ENCODE results near the gene NTRK1.

Gene NTRK1

DNA sequence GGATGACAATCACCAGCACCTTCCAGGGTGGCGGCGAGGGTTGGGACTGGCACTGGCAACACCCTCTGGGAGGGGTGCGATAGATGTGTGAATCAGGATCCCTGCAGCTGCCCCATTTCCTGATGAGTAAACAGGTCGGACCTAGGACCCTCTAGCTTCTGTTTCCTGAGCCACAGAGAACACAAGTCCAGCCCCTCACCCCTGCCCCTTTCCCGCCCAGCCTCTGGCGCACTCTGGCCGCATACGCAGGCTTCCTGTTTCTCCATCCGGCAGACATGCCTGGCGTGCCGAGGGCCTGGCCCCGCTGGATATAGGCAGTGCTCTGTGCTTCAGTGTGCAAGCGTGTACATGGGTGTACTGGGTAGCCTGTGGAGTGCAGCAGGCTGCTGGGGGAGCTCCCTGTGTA lies 37.5 kb downstream of the NTRK1 start:
- no peak for DNase-seq (ENCODE audit: low read depth)

DNA sequence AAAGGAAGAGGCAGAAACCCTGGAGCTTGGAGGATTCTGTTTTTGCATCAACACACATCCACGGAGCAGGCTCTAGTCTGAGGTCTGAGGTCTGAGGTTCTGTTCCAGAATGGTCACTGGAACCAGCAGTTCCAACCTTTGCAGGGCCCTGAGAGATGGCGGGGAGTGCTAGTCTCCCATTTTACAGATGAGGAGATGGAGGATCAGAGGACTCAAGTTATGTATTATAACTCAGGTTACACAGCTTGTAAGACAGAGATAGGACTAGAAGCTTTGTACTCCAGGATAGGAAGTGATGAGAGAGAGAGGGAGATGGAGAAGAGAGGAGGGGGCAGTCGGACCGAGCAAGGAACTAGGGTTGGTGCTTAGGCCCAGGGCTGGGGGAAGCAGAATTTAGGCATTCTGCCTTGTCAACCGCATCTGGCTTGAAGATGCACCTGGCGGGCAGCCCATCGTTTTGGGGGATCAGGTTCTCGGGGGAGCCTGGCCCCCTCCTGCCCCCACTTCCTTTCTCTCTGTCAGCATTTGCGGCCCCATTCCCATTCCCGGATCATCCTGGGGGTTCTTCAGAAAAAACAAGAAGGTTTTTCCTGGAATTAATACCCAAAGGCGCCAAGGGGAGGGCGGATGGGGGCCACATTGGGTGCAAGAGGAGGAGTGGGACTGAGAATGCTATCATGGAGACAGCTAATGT lies 38.5 kb downstream of the NTRK1 start:
- no peak for DNase-seq (ENCODE audit: low read depth)

DNA sequence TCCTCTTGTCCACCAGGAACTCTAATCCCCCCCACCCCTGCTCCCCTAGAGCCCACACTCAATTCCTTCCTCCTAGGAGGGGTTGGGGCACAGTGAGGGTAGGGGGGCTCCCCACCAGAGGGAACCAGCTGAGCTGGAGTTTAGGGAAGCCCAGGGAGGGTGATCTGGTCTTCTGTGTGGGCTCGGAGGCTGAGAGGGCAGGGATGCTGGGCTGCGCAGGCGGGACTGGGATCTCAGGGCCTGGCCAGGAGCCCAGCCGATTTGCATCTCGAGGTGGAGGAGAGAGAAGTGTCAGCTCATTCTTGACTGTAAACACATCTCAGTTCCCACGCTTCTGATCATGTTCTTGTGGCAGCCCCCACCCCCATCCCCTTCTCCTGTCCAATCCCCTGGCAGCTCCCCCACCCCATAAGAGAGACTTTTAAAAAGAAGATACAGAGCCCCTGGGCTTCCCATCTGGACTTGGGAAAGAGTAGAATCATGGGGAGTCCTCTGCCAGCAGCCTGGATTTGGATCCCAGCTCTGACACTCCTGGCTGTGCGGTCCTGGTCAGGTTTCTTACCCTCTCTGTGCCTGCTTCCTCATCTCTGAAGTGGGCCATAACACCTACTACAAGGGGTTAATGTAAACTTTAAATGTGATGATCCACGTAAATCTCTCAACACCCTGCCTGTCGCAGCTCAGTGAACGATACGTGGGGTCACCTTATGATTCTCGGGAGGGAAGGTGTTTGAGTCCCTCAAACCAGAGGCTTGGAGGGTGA lies 39.5 kb downstream of the NTRK1 start:
- no peak for DNase-seq (ENCODE audit: low read depth)

DNA sequence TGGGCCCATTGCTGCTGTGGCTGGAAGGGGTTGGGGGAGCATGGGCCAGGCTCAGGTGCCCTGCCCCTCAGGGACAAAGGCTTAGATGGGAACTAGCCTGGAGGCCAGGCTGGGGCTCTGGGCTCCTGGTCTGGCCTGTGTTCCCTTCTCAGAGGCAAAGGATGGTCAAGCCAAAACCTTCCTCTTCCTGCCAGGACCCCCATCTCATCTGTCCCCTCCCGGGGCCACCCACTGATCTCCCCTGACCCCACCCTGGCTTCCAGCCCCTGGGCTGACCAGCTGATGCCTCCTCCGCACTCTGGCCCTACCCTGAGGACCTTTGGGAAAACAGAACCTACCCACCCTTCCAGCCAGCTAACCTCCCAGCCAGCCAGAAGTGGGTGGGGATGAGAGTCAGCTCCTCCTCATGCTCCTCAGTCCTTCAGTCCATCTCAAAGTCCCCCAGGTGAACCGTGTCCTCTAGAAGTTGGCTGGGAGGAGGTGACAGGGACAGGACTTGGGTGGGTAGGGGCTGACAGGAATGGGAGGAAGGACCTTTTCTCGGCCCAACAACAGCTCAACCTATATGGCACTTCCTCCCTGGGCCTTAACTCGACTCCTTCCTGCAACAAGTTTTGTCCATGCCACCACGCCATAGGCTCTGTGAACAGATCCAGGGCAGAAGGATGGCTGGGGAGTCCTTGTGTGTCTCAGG lies 40.4 kb downstream of the NTRK1 start:
- no peak for DNase-seq (ENCODE audit: low read depth)

DNA sequence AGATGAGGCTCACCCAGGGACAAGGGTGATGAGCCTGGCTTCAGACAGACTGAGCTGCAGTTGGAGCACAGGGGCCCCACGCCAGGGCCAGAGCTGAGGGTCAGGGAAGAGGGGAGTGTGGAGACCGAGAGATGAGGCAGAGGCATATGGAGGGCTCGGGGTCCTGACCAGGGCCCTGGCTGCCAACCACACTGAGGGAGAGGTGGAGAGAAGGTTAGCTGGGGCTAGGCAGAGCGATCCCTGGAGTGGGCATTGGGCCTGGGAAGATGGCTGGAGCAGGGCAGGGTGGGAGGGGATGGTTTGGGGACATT lies 40.9 kb downstream of the NTRK1 start:
- no peak for DNase-seq (ENCODE audit: low read depth)

DNA sequence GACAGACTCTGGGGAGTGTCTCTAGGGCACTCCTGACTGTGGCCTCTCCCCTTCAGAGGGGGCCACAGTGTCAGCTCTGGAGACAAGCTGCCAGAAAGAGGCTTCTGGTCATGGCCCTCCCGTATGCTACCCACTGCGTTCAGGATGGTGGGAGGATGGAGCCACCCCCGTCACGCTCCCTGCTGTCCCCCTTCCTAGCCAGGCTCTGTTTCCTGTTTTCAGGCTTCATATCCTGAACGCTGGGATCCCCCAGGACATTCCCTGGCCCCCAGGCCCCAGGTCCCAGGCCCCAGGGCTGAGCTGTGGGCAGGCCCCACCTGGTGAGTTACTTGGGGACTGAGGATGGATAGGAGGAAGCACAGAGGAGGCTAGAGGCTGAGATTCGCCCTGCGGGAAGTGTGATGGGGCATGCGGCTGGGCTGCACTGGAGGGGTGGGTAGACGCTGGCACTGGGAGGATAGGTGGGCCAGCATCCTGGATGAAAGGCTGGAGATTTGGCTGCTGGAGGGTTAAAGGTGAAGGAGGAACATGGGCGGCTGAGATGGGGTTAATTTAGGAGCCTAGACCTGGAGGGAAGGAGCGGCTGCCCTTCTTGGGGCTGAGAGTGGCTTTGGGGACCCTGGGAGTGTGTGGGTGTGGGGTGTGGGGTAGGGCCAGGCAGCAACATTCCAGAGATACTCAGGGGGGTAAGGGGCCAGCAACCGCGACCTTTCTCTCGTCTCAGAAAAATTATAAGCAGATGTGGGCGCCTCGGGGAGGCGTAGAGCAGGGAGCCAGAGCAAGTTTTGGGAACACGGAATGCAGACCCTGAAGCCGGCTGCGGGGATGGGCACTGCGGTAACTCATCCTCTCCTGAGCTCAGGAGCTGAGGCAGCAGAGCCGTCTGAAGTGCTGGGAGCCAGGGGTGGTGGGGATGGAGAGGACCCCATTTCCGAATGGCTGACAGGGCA lies 41.6 kb downstream of the NTRK1 start:
- no peak for DNase-seq (ENCODE audit: low read depth)

DNA sequence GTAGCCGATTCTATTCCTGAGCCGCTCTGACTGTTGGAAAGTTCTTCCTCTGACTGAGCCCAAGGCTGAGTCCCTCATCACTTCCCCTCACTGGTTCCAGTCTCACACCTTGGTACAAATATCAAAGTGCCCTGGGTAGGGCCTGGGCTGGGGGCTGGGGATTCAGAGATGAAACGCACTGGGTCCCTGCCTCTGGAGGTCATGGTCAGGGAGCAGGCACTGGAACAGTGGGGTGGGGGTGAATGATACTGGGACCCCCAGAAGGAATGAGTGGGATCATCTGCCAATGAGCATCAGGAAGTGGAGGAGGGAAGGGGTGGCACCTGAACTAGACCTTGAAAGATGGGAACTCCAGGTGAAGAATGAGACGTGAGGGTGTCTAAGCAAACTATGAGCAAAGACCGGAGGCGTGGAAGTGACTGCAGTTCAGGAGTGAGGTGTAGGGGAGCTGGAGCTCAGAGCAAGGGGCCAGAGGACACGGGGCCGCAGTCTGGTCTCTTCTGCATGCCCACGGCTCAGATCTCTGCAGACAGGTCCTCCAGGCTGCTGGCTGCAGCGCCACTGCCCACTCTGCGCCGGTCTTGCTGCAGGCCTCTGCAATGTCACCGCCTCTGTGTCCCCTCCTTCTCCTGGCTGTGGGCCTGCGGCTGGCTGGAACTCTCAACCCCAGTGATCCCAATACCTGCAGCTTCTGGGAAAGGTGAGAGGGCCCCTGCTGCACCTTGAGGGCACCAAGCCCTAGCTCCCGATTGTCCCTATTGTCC lies 42.8 kb downstream of the NTRK1 start:
- DNase-seq (ENCODE audit: low read depth) = no peak

DNA sequence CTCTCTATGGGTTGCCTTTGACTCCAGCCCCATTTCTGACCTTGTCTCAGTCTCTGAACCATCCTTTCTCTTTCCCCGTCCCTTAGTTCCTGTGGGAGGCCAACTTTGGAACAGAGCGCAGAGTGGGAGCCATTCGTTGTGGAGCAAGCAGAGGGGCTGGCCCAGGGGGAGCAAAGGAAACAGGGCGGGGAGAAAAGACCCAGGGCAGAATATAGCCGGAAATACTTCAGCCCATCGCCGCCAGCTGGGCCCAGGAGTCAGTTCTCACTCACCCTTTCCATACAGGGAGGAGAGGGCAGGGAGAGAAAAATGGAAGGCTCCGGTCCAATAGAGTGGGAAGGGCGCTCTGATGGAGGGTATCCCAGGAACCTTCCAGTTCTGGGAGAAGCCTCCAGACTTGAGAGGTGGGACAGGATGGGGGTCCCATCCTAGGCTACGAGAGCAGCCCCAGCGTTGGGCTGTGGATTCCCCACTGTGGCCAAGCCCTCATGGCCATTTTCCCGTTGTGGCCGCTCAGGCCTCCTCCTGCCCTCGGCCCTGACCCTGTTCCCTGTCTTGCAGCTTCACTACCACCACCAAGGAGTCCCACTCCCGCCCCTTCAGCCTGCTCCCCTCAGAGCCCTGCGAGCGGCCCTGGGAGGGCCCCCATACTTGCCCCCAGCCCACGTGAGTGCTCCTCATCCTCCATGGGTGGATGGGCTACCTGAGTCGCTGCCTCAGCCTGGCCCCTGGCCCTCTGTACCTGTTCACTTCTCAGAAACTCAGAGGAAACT lies 43.7 kb downstream of the NTRK1 start:
- no peak for DNase-seq (ENCODE audit: low read depth)

DNA sequence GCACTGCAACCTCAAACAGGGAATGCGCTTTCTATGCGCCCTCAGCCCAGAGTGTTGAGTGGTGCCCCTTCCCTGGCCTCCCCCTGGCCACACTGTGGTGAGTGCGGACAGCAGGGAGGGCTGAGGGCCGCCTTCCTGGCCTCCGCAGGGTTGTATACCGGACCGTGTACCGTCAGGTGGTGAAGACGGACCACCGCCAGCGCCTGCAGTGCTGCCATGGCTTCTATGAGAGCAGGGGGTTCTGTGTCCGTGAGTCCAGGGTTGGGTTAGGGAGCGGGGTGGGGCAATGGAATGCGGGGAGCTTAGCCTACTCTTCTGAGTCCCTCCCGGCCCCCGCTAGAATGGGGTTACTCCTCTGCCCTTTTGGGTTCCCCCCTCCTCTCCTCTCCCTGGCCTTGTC lies 44.5 kb downstream of the NTRK1 start:
- no peak for DNase-seq (ENCODE audit: low read depth)

DNA sequence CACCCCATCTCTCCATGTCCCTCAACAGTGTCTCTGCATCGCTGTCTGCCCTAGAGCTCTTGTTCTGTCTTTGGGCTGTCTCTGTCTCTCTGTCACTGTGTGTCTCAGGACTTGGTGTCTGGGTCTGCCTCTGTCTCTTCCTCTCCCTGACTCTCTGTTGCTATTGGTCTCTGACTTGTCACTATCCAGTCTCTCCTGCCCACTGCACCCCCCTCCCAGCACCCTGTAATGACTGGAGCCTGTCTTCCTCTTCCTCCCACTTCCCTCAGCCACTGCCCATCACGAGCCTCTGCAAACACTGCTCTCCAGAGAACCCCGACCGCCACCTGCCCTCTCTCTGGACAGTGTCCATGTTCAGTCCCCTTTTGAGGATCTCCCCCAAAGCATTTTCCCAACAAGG lies 45.0 kb downstream of the NTRK1 start:
- DNase-seq (ENCODE audit: low read depth) = no peak

DNA sequence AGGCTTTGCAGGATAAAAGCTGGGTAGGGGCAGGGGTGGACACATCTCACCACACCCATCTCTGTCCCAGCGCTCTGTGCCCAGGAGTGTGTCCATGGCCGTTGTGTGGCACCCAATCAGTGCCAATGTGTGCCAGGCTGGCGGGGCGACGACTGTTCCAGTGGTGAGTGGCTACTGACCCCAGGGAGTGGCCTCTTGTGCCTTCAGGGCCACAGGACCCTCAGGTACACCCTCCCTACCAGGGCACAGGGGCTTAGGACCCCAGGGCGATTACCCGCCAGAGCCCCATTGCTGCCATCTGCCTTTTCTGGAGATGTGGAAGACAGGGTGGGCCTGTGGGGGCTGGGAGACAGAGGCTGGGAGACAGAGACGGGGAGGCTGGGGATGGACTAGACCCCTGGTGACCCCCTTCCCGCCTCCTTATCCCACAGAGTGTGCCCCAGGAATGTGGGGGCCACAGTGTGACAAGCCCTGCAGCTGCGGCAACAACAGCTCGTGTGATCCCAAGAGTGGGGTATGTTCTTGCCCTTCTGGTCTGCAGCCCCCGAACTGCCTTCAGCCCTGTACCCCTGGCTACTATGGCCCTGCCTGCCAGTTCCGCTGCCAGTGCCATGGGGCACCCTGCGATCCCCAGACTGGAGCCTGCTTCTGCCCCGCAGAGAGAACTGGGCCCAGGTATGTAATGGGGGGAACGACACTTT lies 45.7 kb downstream of the NTRK1 start:
- no peak for DNase-seq (ENCODE audit: low read depth)

DNA sequence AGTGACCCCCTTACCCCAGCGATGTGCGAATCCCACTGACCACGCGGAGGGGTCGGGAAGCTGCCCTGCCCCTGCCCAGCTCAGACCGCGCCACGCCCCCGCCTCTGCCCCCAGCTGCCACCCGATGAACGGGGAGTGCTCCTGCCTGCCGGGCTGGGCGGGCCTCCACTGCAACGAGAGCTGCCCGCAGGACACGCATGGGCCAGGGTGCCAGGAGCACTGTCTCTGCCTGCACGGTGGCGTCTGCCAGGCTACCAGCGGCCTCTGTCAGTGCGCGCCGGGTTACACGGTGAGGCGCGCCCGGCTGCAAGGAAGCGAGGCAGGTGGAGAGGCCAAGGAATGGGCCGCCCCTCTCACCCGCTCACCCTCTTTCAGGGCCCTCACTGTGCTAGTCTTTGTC lies 47.9 kb downstream of the NTRK1 start:
- DNase-seq (ENCODE audit: low read depth) = no peak

DNA sequence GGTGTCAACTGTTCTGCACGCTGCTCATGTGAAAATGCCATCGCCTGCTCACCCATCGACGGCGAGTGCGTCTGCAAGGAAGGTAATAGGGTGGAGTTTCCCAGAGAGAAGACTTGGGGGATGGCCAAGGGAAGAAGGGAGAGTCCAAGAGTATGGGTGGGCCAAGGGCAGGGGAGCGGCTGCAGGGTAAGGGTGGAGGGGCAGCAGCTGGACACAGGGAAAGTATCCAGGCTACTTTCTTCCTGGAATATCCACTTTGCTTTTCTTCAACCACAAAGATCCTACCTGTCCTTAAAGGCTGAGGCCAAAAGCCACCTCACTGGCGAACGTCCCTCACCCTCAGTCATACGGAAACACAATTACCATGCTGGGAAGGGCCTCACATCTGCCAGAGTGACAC lies 48.3 kb downstream of the NTRK1 start:
- DNase-seq (ENCODE audit: low read depth) = no peak

DNA sequence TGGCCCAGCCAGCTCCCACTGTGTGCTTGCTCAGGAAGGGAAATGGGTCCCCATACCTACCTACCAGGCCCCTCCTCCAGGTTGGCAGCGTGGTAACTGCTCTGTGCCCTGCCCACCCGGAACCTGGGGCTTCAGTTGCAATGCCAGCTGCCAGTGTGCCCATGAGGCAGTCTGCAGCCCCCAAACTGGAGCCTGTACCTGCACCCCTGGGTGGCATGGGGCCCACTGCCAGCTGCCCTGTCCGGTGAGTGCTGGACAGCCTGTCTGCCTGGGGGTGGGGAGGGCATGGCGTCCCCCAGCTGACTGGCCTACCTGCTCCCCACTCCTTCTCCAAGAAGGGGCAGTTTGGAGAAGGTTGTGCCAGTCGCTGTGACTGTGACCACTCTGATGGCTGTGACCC lies 49.0 kb downstream of the NTRK1 start:
- no peak for DNase-seq (ENCODE audit: low read depth)

DNA sequence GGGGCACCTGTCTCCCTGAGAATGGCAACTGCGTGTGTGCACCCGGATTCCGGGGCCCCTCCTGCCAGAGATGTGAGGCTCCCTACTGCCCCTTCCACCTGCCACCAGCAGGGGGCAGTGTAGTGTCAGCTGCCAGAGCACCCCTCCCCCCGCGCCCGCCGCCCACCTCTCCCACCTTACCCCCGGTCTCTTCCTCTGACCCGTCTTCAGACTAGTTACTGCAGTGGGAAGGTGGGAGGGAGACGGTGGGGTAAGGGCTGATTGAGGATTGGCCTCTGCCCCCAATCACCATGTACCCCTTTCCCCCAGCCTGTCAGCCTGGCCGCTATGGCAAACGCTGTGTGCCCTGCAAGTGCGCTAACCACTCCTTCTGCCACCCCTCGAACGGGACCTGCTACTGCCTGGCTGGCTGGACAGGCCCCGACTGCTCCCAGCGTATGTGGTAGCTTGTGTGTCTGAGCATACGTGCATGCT lies 49.7 kb downstream of the NTRK1 start:
- DNase-seq (ENCODE audit: low read depth) = peak; percentile 44

DNA sequence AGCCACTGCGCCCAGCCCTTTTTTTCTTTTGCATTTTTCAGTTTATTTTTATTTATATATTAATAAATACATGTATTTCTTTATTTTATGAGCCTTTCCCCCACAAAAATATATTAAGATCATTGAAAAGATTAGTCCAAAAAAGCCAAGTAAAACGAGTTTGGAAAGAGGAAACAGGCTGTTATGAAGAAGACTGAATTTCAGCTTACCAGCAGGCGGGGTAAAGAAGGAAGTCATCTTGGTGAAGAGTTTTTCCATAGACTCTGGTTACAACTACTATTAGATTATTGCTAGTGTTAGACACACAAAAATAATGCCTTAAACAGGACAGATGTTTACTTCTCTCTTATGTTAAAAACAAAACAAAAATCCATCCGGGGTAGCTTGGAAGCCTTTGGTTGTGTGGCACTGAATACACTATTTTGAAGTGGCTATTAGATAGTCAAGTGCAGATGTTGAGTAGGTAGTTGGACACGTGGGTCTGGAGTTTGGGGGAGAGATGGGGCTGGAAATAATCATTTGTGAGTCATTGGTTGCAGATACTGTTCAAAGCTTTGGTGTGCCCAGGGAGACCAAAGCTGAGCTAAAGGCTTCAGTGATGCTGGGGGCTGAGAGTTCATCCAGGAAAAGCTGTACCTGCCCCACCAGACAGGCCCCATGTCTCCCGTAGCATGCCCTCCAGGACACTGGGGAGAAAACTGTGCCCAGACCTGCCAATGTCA lies 51.1 kb downstream of the NTRK1 start:
- no peak for DNase-seq (ENCODE audit: low read depth)

DNA sequence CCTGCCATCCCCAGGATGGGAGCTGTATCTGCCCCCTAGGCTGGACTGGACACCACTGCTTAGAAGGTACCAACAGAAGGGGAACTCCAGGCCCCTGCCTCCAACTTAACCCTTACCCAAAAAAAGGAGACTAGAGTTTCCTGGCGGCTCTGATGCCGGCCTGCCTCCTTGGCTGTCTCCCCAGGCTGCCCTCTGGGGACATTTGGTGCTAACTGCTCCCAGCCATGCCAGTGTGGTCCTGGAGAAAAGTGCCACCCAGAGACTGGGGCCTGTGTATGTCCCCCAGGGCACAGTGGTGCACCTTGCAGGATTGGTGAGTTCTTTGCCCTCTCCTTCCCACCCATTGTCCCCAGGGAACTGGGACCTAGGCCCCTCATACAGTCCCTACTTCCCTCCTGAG lies 51.6 kb downstream of the NTRK1 start:
- DNase-seq (ENCODE audit: low read depth) = no peak

DNA sequence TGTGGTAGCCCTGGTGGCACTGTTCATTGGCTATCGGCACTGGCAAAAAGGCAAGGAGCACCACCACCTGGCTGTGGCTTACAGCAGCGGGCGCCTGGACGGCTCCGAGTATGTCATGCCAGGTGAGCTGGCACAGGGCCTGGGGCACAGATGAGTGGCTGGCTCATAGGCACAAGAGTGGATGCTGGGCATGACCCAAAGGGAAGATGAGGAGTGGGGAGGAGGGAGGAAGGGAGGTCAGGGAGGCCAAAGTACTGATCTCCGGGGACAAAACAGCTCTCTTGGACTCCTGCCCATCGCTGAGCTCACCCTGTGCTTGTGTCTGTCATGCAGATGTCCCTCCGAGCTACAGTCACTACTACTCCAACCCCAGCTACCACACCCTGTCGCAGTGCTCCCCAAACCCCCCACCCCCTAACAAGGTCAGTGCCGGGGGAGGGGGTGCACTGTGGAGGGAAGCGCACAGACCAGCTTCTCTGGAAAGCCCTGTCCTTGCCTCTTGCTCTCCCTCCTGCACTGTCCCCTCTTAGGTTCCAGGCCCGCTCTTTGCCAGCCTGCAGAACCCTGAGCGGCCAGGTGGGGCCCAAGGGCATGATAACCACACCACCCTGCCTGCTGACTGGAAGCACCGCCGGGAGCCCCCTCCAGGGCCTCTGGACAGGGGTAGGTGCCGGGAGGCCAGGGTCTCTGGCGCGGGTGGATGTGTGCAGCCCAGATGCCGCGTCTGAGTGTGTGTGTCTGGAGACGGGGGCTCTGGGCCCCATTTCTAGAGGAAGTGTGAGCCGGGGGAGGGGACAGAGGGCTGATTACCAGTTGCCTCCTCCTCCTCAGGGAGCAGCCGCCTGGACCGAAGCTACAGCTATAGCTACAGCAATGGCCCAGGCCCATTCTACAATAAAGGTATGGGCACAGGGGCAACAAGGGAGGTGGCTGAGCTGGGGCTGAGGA lies 52.5 kb downstream of the NTRK1 start:
- no peak for DNase-seq (ENCODE audit: low read depth)

Data from activated T-cell treated with anti-CD3 and anti-CD28 coated beads for 1 hour (primary cell).